HG03066 (cell line): ENCODE measurements around the gene NAV3.
A peak's percentile ranks its signal among the peaks of the same experiment; 100 is the strongest.

Experiments
- ATAC-seq: cut with Tn5 transposase; IDR thresholded peaks from one replicate; pipeline ENCODE4 v1.9.1; 2021; ENCODE audit warnings: low read depth; ENCODE audit not compliant: unreplicated experiment

Gene NAV3

DNA sequence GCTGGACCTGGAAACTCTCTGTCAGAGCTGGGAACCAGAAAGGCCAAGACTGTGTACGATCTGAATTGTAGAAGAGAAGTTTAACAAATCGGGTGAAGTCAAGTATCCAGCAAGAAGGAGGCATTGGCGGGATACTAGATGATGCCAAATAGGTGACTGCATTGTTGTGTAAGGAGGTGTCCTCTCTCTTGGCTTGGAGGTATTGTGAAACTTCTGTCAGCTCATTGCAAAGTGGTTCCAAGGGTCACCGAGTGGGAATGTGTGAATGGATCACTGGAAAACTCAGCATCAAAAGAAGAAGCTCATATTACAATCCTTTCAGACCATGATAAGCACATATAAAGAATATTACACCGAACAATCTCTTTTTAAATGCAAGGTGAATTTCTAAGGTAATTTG lies 11.7 kb downstream of the NAV3 start:
- no peak for ATAC-seq

DNA sequence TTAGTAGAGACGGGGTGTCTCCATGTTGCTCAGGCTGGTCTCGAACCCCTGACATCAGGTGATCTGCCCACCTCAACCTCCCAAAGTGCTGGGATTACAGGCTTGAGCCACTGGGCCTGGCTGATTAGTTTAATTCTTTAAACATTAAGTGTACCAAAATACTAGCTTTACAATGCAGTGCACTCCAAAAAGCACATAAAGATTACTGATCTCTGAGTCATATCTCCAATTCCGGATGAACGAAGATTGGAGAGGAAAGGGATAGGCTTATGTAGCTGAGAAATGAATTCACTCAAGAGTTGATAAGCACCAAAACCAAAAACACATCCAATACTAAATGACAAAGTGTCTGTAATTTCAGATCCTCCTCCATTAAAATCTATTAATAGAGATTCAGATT lies 15.1 kb downstream of the NAV3 start:
- ATAC-seq, result no peak

DNA sequence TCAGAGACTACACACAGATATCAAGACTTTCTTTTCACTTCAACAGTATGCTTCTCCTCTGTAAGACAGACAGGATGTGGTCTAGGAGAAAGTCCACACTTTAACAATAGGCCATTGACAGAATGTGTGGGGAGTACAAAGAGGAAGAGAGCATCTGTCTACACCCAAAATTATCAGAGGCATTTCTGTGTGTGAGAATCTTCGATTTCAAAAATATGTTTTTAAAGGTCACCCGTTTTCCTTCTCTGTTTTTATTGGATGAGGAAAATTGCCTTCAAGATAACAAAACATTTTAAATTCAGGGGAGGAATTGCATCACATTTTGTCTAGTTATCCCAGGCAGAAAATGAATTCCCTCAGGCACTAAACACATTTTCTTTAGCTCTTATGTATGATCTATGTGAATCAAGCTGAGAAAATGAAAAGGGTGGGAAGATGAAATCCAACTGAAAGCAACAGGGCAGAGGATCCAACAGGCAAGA lies 16.4 kb downstream of the NAV3 start:
- peak; percentile 99 for ATAC-seq

DNA sequence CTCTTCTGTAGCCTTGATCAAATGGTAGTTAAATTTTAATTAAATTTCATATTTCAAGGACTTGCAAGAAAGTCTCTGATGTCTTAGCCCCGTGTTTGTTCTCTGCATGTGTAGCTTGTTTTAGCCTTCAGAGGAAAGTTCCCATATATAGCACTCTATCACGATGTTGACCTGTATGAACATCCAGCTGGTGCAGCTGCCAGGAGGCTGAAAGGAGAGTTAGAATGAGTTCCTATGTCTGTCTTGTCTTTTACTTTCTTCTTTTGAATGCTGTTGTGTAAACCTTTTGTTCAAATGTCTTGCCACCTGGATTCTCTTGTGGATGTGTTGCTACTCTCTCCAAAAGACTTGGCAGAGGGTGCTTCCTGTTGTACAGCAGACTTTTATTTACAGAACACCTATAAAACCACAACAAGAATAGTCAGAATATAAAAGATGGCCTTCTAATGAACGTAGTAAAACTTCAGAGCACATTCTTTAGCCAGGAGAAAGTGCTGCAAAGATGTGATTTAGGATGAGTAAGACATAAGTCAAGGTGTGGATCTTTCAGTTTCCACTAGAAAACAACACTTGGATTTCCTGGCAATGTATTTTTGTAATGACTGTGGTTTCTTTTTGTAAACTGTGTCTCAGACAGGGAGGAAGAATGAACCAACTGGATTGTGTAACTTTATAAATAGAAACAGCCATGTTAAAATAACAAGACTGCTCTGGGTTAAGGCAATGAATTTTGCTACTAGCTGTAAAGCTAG lies 17.2 kb downstream of the NAV3 start:
- no peak for ATAC-seq

DNA sequence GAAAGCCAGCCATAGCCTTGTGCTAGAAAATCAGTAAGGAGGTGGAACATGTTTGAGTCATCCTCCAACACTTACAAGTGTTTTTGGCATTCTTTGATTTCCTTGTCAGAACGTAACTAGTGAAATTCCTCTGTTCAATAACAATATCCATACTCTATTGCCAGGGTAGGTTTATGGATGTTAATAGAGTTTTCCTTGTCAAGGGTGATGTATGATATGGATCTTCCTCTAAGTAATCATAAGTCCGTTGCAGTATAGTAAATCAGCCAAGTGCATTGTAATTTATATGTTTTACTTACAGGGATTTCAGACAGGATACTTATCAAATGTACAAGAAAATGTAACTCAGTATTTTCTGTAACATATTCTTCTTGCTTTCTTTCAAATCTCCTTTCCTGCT lies 19.4 kb downstream of the NAV3 start:
- ATAC-seq, result no peak

DNA sequence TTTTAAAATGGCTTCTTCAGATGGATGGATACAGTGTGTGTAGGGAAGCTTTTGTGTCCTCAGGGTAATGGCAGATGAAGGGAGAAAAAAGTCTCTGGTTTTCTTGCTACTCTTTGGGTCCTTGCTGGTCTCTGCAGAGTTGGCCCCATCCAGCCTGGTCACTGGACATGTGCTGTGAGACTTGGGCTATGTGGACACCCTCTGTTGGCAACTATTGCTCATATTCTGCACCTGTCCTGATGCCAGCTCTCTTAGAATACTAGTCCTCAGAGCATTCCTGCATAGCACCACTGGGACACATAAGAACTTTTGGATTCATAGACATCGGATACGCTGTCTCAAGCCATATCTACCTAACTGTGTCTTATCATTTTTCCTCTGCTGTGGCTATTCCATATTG lies 20.0 kb downstream of the NAV3 start:
- ATAC-seq, result no peak

DNA sequence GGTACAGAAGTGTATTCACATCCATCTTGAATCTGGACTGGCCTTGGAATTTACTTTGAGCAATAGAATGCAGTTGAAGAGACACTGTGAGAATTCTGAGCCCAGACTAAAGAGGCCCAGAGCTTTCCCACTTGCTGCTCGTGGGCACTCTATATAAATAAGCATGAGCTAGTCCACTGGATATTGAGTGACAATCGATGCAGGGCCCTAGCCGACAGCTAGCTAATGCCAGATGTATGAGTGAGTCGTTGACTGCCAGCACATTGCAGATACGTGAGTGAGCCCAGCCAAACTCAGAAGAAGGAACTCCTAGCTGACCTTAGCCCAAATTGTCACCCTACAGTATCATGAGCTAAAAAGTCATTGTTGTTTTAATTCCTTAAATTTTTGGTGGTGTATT lies 24.9 kb downstream of the NAV3 start:
- no peak for ATAC-seq

DNA sequence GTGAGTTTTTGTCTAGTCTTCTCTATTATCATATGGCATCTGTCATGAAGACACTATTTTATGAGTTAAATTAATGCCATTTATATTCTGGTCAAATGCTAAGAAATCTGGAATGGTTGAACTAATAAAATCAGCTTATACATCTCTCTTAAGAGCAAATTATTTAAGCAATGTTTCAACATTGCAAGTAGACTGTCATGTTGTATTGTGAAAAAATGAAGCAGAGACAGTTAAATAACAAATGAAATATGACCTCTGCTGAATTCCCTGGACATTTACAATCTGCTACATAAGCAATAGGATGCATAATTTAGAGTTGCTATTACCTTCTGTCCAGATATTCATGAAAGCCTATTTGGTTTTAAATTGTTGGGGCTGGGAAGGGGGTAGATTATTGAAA lies 30.6 kb downstream of the NAV3 start:
- no peak for ATAC-seq

DNA sequence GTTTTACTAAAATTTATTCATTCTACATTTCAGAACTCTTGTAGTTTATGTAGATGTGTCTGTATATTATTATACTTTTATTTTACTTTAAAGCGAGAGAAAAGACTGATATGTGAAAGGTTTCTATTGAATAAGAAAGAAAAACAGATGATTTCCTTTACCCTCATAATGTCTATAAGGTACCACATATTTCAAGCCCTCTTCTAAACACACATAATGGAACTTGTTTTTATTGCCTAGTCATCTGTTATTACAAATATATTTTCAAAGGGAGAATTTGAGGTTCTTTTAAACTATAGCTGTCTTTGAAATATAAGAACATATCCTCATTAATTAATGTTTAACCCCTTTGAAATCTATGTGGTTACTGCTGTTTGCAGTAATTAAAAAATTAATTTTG lies 34.5 kb downstream of the NAV3 start:
- ATAC-seq, result no peak

DNA sequence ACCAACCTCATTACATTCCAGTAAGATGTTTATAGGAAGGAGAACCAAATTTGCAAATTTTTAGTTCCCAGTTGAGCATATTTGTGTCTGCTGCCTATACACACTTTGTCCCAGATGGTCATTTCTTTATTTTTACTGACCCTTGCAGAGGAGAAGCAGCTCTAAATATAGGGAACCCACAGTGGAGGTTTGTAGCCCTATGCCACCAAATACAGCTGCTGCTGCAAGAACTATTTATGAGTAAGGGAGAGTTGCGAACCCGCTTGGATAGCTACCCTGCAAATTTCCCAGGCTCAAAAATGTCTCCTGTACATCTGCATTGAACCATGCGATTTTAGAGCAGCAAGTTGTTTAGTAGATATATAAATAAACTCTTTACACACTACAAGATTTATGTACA lies 48.2 kb downstream of the NAV3 start:
- no peak for ATAC-seq

DNA sequence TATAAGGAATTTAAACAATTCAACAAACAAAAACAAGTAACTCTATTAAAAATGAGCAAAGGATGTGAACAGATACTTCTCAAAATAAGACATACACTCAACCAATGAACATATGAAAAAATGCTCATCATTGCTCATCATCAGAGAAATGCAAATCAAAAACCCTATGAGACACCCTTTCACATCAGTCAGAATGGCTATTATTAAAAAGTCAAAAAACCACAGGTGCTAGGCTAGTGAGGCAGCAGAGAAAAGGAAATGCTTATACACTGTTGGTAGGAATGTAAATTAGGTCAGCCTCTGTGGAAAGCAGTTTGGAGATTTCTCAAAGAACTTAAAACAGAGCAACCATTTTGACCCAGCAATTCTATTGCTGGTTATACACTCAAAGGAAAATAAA lies 52.0 kb downstream of the NAV3 start:
- ATAC-seq, result peak; percentile 54

DNA sequence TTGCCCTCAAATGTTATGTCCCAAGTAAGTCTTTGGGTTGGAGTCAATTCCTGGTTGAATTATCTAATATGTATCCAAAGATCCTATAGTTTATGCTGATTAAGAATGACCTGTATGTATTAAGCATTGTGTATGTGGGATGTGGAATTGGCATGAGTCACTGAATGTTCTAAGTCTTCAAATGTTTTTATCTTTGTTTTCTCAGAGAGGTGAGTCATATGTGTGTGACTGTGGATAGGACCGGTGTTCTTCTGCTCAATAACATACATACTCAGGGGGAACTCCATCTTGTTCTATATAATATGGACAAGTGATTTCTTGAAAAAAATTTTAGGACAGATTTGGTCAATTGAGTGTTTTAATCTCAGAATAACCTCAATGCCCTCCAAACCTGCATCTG lies 57.9 kb downstream of the NAV3 start:
- ATAC-seq, result no peak

DNA sequence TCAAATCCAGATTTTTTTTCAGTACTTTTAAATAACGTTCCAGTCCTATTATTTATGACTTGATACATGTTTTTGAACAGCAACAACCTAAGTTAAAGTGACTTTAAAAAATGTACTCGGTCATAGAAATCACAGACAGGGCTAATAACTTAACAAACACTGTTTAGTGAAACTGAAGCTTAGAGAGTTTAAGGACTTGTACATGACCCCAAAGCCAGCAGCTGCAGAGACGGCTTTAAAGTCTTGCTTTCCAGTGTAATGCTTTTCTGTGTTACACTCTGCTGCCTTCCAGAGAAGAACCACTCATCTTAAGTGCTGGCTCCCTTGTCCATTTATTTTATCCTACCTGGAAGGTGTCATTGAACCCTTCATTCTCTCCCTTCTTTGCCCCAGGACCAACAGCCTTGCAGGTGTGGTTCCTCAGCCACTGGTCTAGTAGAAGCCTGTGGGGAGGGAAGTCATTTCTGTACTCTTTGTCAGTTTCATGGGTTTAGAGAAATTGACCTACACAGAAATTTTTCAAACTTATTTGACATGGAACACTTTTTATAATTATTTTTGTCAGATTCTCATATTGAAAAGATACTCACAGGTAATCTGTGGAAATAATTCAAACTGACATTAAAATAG lies 60.9 kb downstream of the NAV3 start:
- ATAC-seq, result no peak

DNA sequence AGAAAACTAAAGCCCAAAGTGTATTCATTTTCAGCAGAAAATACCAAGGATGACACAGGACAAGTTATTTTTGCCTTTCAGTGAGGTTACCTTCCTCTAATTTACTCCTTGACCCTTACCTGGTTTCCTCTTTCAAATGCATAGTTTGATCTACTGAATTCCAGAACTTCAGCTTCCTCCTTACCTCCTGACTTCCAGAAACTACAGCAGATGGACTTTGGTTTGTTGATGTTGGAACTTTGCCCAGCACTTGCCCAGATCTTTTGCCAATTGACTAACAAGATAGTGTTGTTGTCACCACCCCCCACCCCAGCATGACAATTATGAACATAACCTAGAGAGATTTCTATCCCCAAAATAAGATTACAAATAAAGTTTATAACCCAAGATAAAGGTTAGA lies 63.2 kb downstream of the NAV3 start:
- ATAC-seq, result no peak

DNA sequence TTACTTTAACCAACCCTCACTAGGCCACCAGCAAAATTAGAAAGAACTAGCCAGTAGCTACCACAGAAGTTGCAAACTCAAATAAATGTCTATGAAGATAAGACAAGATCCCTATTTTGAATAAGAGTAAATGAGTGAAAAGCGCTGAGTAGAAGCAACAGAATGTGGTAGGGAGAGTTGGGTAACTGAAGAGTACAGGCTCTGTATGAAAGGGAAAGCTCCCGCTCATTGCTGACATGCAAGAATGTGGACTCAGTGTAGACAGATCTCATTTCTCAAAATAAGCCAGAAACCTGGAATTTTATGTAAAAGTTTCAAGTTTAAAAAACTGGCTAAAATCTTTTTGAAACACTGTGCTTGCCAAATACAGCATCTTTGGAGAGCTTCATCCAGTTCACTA lies 63.9 kb downstream of the NAV3 start:
- ATAC-seq, result no peak

DNA sequence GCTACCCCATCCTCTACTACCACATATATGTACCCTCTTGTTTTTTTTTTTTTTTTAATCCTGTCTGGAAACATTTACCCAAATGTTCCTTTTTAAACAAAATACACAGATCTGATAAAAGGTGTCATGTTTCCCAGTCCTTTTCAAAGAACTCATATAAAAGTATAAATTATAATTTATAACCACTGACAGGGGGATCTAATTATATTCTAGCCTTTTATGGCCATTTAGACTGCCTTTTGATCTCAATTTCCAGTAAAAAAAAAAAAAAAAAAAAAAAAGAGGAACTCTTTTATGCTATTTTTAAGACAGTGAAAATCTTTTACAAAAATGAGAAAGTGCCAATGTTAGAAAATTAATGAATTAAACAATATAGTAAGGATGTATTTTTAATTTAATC lies 65.0 kb downstream of the NAV3 start:
- ATAC-seq, result no peak

DNA sequence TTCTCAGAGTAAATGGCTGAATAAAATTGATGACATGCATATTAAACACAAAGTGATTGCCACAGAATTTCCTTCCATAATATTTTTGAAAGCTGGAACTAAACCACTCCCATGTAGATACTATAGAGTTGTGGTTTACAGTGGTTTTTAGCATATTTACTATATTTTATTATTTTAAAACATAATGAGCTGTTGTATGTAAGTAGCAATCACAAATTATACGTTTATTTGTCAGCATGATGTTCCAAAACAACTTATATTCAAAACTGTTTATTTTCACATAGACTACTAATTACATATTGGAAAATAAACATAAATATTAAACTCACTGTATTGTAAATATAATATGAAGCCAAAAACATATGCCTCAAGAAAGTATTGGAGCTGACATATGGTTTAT lies 77.2 kb downstream of the NAV3 start:
- ATAC-seq, result no peak

DNA sequence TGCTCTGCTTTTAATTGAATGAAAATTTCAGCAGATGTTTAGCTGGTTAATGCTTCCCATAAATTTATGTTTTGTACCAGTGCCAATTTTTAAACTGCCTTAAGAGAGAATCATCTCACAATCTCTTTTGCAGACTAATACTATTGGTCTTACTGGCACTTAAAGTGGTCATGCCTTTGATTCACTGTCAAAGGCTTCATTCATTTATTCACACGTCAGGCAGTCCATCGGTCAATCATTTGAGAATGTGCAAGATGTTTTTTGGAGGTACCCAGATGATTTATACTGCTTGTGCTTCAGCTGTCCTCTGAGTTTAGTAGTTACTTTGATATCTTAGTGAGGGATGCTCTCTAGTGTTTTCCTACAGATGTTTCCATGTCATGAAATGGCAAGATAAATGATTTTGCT lies 83.4 kb downstream of the NAV3 start:
- ATAC-seq, result no peak

DNA sequence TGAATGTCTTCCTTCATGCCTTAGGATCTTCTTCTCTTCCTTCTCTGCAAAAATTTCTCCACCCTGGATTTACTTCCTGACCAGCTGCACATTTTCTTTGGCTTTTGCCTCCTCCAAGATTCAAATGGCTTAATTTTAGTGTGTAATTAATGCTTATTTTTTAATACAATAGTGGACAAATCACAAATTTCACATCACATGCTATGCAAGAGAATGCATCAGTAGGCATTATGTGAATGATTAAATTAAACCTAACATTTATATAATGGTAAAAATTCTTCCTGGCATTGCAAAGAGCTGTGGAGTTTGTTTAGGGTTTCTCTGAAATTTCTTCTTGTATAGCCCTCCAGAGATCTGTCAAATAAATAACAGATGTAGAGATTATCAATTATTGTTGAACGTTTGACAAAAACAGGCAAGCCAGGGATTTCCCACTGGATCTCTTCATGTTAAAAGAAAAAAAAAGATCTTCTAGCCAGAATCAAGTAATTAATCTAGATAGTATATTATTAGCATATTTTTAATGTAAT lies 84.4 kb downstream of the NAV3 start:
- no peak for ATAC-seq

DNA sequence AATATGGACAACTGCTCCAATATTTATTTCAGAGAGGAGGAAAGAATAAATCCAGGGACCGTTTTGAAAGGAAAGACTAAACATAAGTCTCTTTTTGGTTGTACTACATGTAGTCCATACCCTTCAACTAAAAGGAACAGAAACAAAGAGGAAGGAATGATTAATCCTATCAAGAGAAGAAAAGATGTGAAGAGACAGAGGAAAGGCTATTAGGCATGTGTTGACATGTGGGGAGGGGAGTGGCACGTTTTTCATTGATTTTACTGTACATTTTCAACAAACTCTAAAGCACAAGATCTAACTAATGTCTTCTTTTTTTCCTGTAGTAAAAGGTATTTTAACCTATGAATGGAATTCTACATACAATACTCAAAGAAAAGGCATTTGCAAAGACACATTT lies 85.6 kb downstream of the NAV3 start:
- no peak for ATAC-seq

DNA sequence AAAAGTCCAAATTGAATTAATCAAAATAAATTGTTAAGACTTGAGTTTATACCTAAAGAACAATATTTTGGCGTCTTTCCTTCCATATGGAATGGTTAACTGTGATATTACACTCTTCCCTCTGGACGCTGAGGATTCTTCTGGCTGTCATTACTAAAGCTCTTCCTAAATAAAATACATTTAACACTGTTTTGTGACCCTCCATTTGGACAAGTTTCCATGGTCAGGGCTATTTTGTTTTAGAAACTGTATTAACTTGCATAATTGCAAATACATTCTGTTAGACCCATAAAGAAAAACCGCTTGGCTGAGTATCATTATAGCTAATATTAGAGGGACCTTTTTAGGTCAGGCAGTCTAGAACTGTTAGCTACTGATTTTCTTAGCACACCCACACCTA lies 87.4 kb downstream of the NAV3 start:
- ATAC-seq, result no peak

DNA sequence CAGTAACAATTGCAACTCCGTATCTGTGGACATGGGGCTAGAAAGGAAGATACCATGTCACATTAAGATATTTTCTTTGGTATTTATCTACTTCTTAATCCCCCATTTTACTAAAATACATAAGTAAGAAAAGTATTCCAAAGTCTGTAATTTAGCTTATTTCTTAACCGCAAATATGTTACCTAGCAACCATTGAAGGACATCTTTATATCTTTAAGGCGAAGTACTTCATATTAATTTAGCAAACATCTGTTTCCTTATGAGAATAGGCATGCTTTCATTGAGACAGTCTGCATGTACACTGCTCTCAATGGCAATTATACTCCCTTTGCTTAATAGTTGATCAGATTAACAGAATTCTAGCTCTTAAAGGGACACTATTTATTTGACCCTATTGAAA lies 88.8 kb downstream of the NAV3 start:
- no peak for ATAC-seq
